GM18499 (cell line): ENCODE measurements around the gene SMYD3.
"Not testable (repeated sequence)": the region's sequence is repeated elsewhere in the genome, so short reads cannot be mapped to it uniquely, and the experiment has no call there.

Experiments
- ATAC-seq: cut with Tn5 transposase; IDR thresholded peaks from one replicate; pipeline ENCODE4 v1.9.1; 2021; ENCODE audit warnings: moderate number of reproducible peaks; ENCODE audit not compliant: insufficient read depth, unreplicated experiment

SMYD3 gene

GRCh38 chr1:245842106-245842505, 665.0 kb downstream of the SMYD3 start:
- ATAC-seq = no peak

- ATAC-seq = no peak
Measured at GRCh38 chr1:245840971-245841370, 666.1 kb downstream of the SMYD3 start.

- ATAC-seq = no peak
Measured at GRCh38 chr1:245837718-245838117, 669.4 kb downstream of the SMYD3 start.

GRCh38 chr1:245835386-245835785, 671.7 kb downstream of the SMYD3 start:
- ATAC-seq = no peak

GRCh38 chr1:245834002-245834401, 673.1 kb downstream of the SMYD3 start:
- ATAC-seq = no peak

- no peak for ATAC-seq
Measured at GRCh38 chr1:245832771-245833527, 674.1 kb downstream of the SMYD3 start.

- no peak for ATAC-seq
Measured at GRCh38 chr1:245831518-245831917, 675.6 kb downstream of the SMYD3 start.

- no peak for ATAC-seq
Measured at GRCh38 chr1:245829826-245830225, 677.3 kb downstream of the SMYD3 start.

GRCh38 chr1:245829194-245829593, 677.9 kb downstream of the SMYD3 start:
- ATAC-seq = no peak

GRCh38 chr1:245827301-245827700, 679.8 kb downstream of the SMYD3 start:
- no peak for ATAC-seq

GRCh38 chr1:245825128-245825901, 681.8 kb downstream of the SMYD3 start:
- ATAC-seq = no peak

- no peak for ATAC-seq
Measured at GRCh38 chr1:245823408-245824147, 683.5 kb downstream of the SMYD3 start.

GRCh38 chr1:245822996-245823395, 684.1 kb downstream of the SMYD3 start:
- no peak for ATAC-seq

- not testable (repeated sequence) for ATAC-seq
Measured at GRCh38 chr1:245818363-245818762, 688.7 kb downstream of the SMYD3 start.

GRCh38 chr1:245816496-245816895, 690.6 kb downstream of the SMYD3 start:
- not testable (repeated sequence) for ATAC-seq

GRCh38 chr1:245814651-245815050, 692.4 kb downstream of the SMYD3 start:
- no peak for ATAC-seq

- no peak for ATAC-seq
Measured at GRCh38 chr1:245812278-245812677, 694.8 kb downstream of the SMYD3 start.

GRCh38 chr1:245810789-245811337, 696.2 kb downstream of the SMYD3 start:
- ATAC-seq = no peak

GRCh38 chr1:245810181-245810769, 696.8 kb downstream of the SMYD3 start:
- no peak for ATAC-seq

GRCh38 chr1:245809361-245809760, 697.7 kb downstream of the SMYD3 start:
- no peak for ATAC-seq
